ENCODE results near the gene EQTN. TPM values are rescaled to one million over a fixed set of nuclear protein-coding genes. Genes with fewer than 3 reads are reported as not detected.

Gene EQTN
- 2.0 and 3.4 TPM in 2 replicates for total RNA-seq (ENCODE audit: low replicate concordance)

DNA sequence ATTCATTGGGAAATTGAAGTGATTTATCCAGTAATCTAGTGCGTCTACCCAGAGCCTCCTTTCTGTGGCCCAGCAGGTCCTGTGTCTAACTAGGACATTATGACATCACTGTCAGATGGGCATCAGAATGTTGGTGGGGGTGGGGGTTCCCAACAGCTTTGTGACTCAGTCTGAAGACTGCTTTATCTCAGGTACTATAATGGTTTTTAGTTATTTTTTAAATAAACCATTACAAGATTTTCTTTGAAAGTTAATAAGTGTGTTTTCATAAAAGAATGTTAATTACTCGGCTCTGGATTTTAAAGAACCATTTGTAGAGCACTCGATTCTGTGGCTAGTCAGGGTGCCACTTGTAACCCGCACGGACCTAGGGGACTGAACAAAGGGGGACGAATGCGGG lies at the start of gene EQTN:
TSS of gene EQTN (minus strand) at position 101 of the 400 bp plus-strand sequence. CDS start at position 6, 95 bp downstream.
- Mint-ChIP-seq H3K36me3 (no peaks in the 10 kb centered on the region), H3K9me3 (no peaks in the 10 kb centered on the region), H3K4me1 (no peaks in the 10 kb centered on the region), H3K27me3 (ENCODE audit: insufficient read depth, low read depth) (peaks cover 3% of the 10 kb centered on the region), H3K27ac (peak within 1 kb of the TSS; percentile 20), H3K4me3 (no peak within 1 kb of the TSS)
- no peaks in the 10 kb centered on the region for H3K27me3 ChIP-seq
- no peak within 1 kb of the TSS for H3K9ac ChIP-seq
- no peaks in the 10 kb centered on the region for H3K4me1 ChIP-seq
- no peaks in the 10 kb centered on the region for H4K20me1 ChIP-seq (ENCODE audit: low read depth)
- TF ChIP-seq EZH2phosphoT487 (IDR thresholded peaks at IDR 0.05): no peak
- TF ChIP-seq EZH2 (IDR thresholded peaks at IDR 0.05): no peak
- TF ChIP-seq, protein P1, sequence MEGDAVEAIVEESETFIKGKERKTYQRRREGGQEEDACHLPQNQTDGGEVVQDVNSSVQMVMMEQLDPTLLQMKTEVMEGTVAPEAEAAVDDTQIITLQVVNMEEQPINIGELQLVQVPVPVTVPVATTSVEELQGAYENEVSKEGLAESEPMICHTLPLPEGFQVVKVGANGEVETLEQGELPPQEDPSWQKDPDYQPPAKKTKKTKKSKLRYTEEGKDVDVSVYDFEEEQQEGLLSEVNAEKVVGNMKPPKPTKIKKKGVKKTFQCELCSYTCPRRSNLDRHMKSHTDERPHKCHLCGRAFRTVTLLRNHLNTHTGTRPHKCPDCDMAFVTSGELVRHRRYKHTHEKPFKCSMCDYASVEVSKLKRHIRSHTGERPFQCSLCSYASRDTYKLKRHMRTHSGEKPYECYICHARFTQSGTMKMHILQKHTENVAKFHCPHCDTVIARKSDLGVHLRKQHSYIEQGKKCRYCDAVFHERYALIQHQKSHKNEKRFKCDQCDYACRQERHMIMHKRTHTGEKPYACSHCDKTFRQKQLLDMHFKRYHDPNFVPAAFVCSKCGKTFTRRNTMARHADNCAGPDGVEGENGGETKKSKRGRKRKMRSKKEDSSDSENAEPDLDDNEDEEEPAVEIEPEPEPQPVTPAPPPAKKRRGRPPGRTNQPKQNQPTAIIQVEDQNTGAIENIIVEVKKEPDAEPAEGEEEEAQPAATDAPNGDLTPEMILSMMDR (IDR thresholded peaks at IDR 0.05): no peak
- no peak within 1 kb of the TSS for H3K4me2 ChIP-seq
- H3K9me3 ChIP-seq (ENCODE audit: low read depth): no peaks in the 10 kb centered on the region
- no peak for DNase-seq (ENCODE audit: low spot score)
- no peak within 1 kb of the TSS for H2AFZ ChIP-seq (replicated peaks)
- no peaks in the 10 kb centered on the region for H3K79me2 ChIP-seq (ENCODE audit: low read depth)
- H3F3A ChIP-seq (ENCODE audit: low read depth): no peaks in the 10 kb centered on the region
- no peaks in the 10 kb centered on the region for H3K36me3 ChIP-seq
- no peak within 1 kb of the TSS for H3K4me3 ChIP-seq
- no peak within 1 kb of the TSS for H3K27ac ChIP-seq

DNA sequence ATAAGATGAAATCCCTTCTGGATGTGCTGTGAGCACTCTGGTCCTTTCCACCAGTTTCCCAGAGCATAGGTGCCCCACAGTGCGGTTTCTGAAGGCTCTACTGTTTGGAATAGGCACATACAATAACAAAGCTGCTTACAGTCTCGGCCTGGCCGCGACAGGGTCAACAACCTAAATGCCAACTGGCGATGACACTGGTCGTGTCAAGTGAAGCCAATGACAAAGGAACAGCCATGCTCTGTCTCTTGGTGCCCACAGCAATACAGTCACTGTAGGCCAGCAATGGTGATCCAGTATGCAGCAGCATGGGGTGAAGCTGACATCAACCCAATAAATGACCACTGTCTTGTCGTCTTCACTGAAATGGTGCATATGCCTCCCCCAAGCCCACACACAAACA lies 47.8 kb upstream of the EQTN start:
- no peak overlapping the region for H2AFZ ChIP-seq (replicated peaks)
- no peak for DNase-seq (ENCODE audit: low spot score)
- no peak overlapping the region for H3K4me2 ChIP-seq
- no peak overlapping the region for H3K27ac Mint-ChIP-seq
- H3K36me3 Mint-ChIP-seq: peaks cover 15% of the 10 kb centered on the region
- peaks cover 36% of the 10 kb centered on the region for H3K4me1 Mint-ChIP-seq
- no peak overlapping the region for H3K4me3 ChIP-seq
- H3K27me3 Mint-ChIP-seq (ENCODE audit: insufficient read depth, low read depth): peaks cover 5% of the 10 kb centered on the region
- H3K27ac ChIP-seq: no peak overlapping the region
- H3K79me2 ChIP-seq (ENCODE audit: low read depth): no peaks in the 10 kb centered on the region
- no peaks in the 10 kb centered on the region for H3K9me3 ChIP-seq (ENCODE audit: low read depth)
- no peaks in the 10 kb centered on the region for H3K27me3 ChIP-seq
- no peaks in the 10 kb centered on the region for H4K20me1 ChIP-seq (ENCODE audit: low read depth)
- TF ChIP-seq, protein P1 (IDR thresholded peaks at IDR 0.05): no peak
- TF ChIP-seq EZH2 (IDR thresholded peaks at IDR 0.05) (no peak), EZH2phosphoT487 (IDR thresholded peaks at IDR 0.05) (no peak)
- H3K4me1 ChIP-seq: peaks cover 35% of the 10 kb centered on the region
- no peak overlapping the region for H3K4me3 Mint-ChIP-seq
- peaks cover 22% of the 10 kb centered on the region for H3F3A ChIP-seq (ENCODE audit: low read depth)
- no peak overlapping the region for H3K9ac ChIP-seq
- peaks cover 6% of the 10 kb centered on the region for H3K36me3 ChIP-seq
- H3K9me3 Mint-ChIP-seq: peaks cover 14% of the 10 kb centered on the region

DNA sequence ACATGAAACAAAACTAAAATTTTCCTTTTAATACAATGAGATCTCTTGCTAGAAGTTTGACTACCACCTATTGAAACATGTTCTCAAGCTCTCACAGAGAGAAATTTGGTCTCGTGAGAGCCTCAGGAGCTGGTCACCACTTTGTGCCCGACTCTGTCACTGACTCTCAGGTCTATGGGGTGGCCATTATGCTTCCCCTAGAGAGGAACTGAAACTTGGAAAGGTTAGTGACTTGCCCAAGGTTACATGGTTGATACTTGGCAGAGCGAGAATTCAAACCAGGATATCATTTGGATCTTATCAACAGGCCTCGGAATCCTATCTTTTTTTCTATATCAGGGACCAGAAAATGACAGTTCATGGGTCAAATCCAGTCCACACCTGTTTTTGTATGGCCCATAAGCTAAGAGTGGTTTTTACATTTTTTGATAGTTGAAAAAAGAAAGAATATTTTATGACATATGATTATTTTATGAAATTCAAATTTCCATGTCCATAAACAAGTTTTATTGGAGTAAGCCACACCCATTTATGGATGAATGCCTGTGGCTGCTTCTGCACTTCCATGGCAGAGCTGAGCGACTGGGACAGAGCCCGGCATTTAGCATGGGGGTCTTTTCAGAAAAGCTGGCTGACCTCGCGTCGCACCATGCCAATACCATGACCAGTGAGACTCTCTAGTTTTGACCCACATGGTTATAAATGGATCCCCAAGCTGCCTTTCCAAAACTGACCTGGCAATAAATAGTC lies 44.8 kb upstream of the EQTN start:
- Mint-ChIP-seq H3K27ac (peak overlapping the region; percentile 99), H3K4me1 (peaks cover 37% of the 10 kb centered on the region), H3K36me3 (peaks cover 12% of the 10 kb centered on the region), H3K27me3 (ENCODE audit: insufficient read depth, low read depth) (peaks cover 2% of the 10 kb centered on the region), H3K9me3 (peaks cover 14% of the 10 kb centered on the region), H3K4me3 (peak overlapping the region; percentile 70)
- peak overlapping the region; percentile 75 for H3K4me2 ChIP-seq
- peaks cover 22% of the 10 kb centered on the region for H3F3A ChIP-seq (ENCODE audit: low read depth)
- H3K4me1 ChIP-seq: peaks cover 37% of the 10 kb centered on the region
- DNase-seq (ENCODE audit: low spot score): no peak
- peaks cover 6% of the 10 kb centered on the region for H3K36me3 ChIP-seq
- H3K9me3 ChIP-seq (ENCODE audit: low read depth): no peaks in the 10 kb centered on the region
- no peaks in the 10 kb centered on the region for H4K20me1 ChIP-seq (ENCODE audit: low read depth)
- H3K9ac ChIP-seq: no peak overlapping the region
- peaks cover 5% of the 10 kb centered on the region for H3K79me2 ChIP-seq (ENCODE audit: low read depth)
- TF ChIP-seq, protein P1 (IDR thresholded peaks at IDR 0.05): no peak
- TF ChIP-seq EZH2 (IDR thresholded peaks at IDR 0.05) (no peak), EZH2phosphoT487 (IDR thresholded peaks at IDR 0.05) (no peak)
- H3K27ac ChIP-seq: peak overlapping the region; percentile 97
- no peak overlapping the region for H2AFZ ChIP-seq (replicated peaks)
- H3K27me3 ChIP-seq: no peaks in the 10 kb centered on the region
- H3K4me3 ChIP-seq: peak overlapping the region; percentile 4
